Loucy (cell line): ENCODE results near the gene COBLL1.

ENCODE experiments used
- H2AFZ ChIP-seq: fragments of 200-600 bp; sonication (generic); 2 replicates; pipeline ENCODE4 v1.6.0; 2016; ENCODE audit warnings: antibody characterized with exemption, mild to moderate bottlenecking, low read length, moderate library complexity
- H3F3A ChIP-seq: fragments of 200-600 bp; 2 replicates; pipeline ENCODE4 v1.6.0; 2016; ENCODE audit warnings: antibody characterized with exemption, low read depth, mild to moderate bottlenecking
- H3K27me3 ChIP-seq: fragments of 200-600 bp; sonication (generic); 2 replicates; pipeline ENCODE4 v1.6.1; 2014; ENCODE audit warnings: low read length, mild to moderate bottlenecking; ENCODE audit not compliant: insufficient read depth, poor library complexity, severe bottlenecking
- H3K36me3 ChIP-seq: fragments of 200-600 bp; sonication (generic); 2 replicates; pipeline ENCODE4 v1.6.1; 2016; ENCODE audit warnings: low read length; ENCODE audit not compliant: insufficient read depth
- H3K4me1 ChIP-seq: fragments of 200-600 bp; sonication (generic); 2 replicates; pipeline ENCODE4 v1.5.1; 2014; ENCODE audit warnings: low read length, mild to moderate bottlenecking; ENCODE audit not compliant: insufficient read depth, poor library complexity, severe bottlenecking
- H3K4me2 ChIP-seq: fragments of 200-600 bp; sonication (generic); 2 replicates; pipeline ENCODE4 v1.6.0; 2014; ENCODE audit warnings: antibody characterized with exemption, low read length, low read depth, mild to moderate bottlenecking; ENCODE audit not compliant: poor library complexity, severe bottlenecking
- H3K4me3 ChIP-seq: fragments of 200-600 bp; sonication (generic); 2 replicates; pipeline ENCODE4 v1.5.1; 2014; ENCODE audit warnings: low read length, mild to moderate bottlenecking, mixed read lengths; ENCODE audit not compliant: poor library complexity, severe bottlenecking
- H3K79me2 ChIP-seq: fragments of 200-600 bp; sonication (generic); 2 replicates; pipeline ENCODE4 v1.6.1; 2014; ENCODE audit warnings: low read length; ENCODE audit not compliant: insufficient read depth
- H3K9ac ChIP-seq: fragments of 200-600 bp; sonication (generic); 2 replicates; pipeline ENCODE4 v1.6.0; 2014; ENCODE audit warnings: mild to moderate bottlenecking, low read depth, low read length, moderate library complexity; ENCODE audit not compliant: poor library complexity, severe bottlenecking
- H3K9me2 ChIP-seq: fragments of 200-600 bp; sonication (generic); replicated peaks from 2 replicates; pipeline ENCODE4 v1.6.1; 2016; ENCODE audit warnings: low read depth, low read length, mixed read lengths
- H3K9me3 ChIP-seq: fragments of 200-600 bp; sonication (generic); 2 replicates; pipeline ENCODE4 v1.6.1; 2014; ENCODE audit warnings: mild to moderate bottlenecking, antibody characterized with exemption, low read length, low read depth; ENCODE audit not compliant: insufficient read depth
- H4K20me1 ChIP-seq: fragments of 200-600 bp; sonication (generic); 2 replicates; pipeline ENCODE4 v1.6.0; 2014; ENCODE audit warnings: antibody characterized with exemption, low read length, mild to moderate bottlenecking; ENCODE audit not compliant: insufficient read depth, poor library complexity, severe bottlenecking
- CTCF ChIP-seq: fragments of 200-600 bp; sonication (generic); conservative IDR thresholded peaks from 2 replicates; pipeline ENCODE4 v1.5.1; 2014; ENCODE audit warnings: mild to moderate bottlenecking, antibody characterized with exemption, low read length
- EZH2phosphoT487 ChIP-seq: fragments of 200-600 bp; IDR thresholded peaks from 2 replicates; pipeline ENCODE4 v1.6.1; 2018; ENCODE audit warnings: antibody characterized with exemption, mild to moderate bottlenecking, moderate library complexity, borderline replicate concordance

COBLL1 gene

GRCh38 chr2:164690361-164690760 lies 151.3 kb downstream of the COBLL1 start:
- Histone ChIP-seq H3F3A (no peaks in the 10 kb centered on the region), H3K79me2 (no peaks in the 10 kb centered on the region), H3K9me2 (no peaks in the 10 kb centered on the region), H3K9me3 (no peaks in the 10 kb centered on the region), H3K27me3 (no peaks in the 10 kb centered on the region), H4K20me1 (no peaks in the 10 kb centered on the region), H3K9ac (no peak overlapping the region), H3K4me1 (peaks cover 8% of the 10 kb centered on the region), H3K4me3 (no peak overlapping the region), H3K36me3 (no peaks in the 10 kb centered on the region), H2AFZ (no peak overlapping the region), H3K4me2 (no peak overlapping the region)
- no peak for TF ChIP-seq CTCF
- no peak for TF ChIP-seq EZH2phosphoT487

- no peaks in the 10 kb centered on the region for H4K20me1 ChIP-seq
- no peak overlapping the region for H3K4me3 ChIP-seq
- no peaks in the 10 kb centered on the region for H3K27me3 ChIP-seq
- H3K36me3 ChIP-seq = no peaks in the 10 kb centered on the region
- H3K9ac ChIP-seq = no peak overlapping the region
- H2AFZ ChIP-seq = no peak overlapping the region
- H3F3A ChIP-seq = no peaks in the 10 kb centered on the region
- H3K79me2 ChIP-seq = no peaks in the 10 kb centered on the region
- no peaks in the 10 kb centered on the region for H3K9me3 ChIP-seq
- no peak overlapping the region for H3K4me2 ChIP-seq
- no peaks in the 10 kb centered on the region for H3K9me2 ChIP-seq
- H3K4me1 ChIP-seq = peaks cover 8% of the 10 kb centered on the region
- no peak for TF ChIP-seq CTCF
- TF ChIP-seq EZH2phosphoT487 = no peak
Measured at GRCh38 chr2:164688896-164689419, 152.7 kb downstream of the COBLL1 start.

- Histone ChIP-seq H3K4me3 (no peak overlapping the region), H3K9me2 (no peaks in the 10 kb centered on the region), H3K79me2 (no peaks in the 10 kb centered on the region), H3K9ac (no peak overlapping the region), H3K27me3 (no peaks in the 10 kb centered on the region), H2AFZ (no peak overlapping the region), H3K9me3 (peaks cover 10% of the 10 kb centered on the region; the same call in 1 of the 2 replicates), H3K4me1 (no peaks in the 10 kb centered on the region), H3K4me2 (no peak overlapping the region), H3F3A (no peaks in the 10 kb centered on the region), H4K20me1 (no peaks in the 10 kb centered on the region), H3K36me3 (no peaks in the 10 kb centered on the region)
- TF ChIP-seq CTCF (no peak), EZH2phosphoT487 (no peak)
Measured at GRCh38 chr2:164681009-164681408, 160.6 kb downstream of the COBLL1 start.
